AG04449 (cell line): ENCODE measurements around the gene MSL1.

ENCODE experiments used
- CTCF ChIA-PET: fragments of 350-600 bp; formaldehyde crosslinking; extraction: SDS; loops from one replicate; lab custom pipeline; 2021; ENCODE audit warnings: antibody characterized with exemption; lab: Yijun Ruan, JAX
- POLR2A ChIA-PET: fragments of 400-600, 350-600 bp; formaldehyde crosslinking; extraction: SDS; loops from one replicate; lab custom pipeline; 2020; ENCODE audit warnings: antibody characterized with exemption, inconsistent platforms; lab: Yijun Ruan, JAX
- DNase-seq: peaks from one replicate; pipeline ENCODE4 v3.0.0-alpha.2; 2010; ENCODE audit warnings: low read depth, low spot score
- H3K4me3 ChIP-seq: 2 replicates; pipeline ENCODE4 v1.5.1; 2011; ENCODE audit warnings: low read depth, mild to moderate bottlenecking, control low read depth, low read length
- TF ChIP-seq, protein P1 (sequence below): IDR thresholded peaks from one replicate; pipeline ENCODE4 v1.5.1; 2011; ENCODE audit warnings: mild to moderate bottlenecking, moderate library complexity, low read length, control low read depth, inconsistent platforms; ENCODE audit not compliant: insufficient read depth; ENCODE audit errors: missing control alignments

MSL1 gene

DNA sequence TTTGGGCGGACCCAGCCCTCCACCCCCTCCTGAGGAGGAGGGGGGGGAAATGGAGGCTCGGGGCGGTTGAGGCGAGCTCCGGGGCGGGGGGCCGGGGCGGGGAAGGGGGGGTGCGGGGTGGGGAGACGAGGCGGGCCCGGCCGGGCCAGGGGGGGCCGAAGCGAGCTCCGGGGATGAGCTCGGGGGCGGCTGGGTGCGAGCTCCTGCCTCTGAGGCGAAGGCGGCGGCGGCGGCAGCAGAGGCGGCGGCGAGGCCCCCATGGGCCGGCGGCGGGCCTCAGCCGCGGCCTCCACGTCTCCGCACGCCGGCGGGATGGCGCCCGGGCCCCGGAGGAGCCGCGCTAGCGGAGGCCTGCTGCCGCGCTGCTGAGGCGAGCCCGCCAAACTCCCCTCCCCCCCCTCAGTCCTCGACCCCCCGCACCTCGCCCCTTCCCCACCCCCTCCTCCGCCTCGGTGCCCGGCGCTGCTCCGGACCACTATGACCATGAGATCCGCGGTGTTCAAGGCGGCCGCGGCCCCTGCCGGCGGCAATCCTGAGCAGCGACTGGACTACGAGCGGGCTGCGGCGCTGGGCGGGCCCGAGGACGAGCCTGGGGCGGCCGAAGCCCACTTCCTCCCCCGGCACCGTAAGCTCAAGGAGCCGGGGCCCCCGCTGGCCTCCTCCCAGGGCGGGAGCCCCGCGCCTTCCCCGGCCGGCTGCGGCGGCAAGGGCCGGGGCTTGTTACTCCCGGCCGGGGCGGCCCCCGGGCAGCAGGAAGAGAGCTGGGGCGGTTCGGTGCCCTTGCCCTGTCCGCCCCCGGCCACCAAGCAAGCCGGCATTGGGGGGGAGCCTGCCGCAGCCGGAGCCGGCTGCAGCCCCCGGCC, 596 bp downstream of the MSL1 start:
- ChIA-PET CTCF (interaction anchor here (0.9 to 8.5 kb wide), 3 partner anchors 10 to 46 kb away, joined by 3 to 126 read pairs (median 23); no protein-coding TSS in a partner anchor), POLR2A (interaction anchor here (1.0 to 5.1 kb wide), 4 partner anchors 10 to 57 kb away, joined by 3 to 74 read pairs (median 8); partner anchors contain the start of gene NR1D1)
- TF ChIP-seq, protein P1, sequence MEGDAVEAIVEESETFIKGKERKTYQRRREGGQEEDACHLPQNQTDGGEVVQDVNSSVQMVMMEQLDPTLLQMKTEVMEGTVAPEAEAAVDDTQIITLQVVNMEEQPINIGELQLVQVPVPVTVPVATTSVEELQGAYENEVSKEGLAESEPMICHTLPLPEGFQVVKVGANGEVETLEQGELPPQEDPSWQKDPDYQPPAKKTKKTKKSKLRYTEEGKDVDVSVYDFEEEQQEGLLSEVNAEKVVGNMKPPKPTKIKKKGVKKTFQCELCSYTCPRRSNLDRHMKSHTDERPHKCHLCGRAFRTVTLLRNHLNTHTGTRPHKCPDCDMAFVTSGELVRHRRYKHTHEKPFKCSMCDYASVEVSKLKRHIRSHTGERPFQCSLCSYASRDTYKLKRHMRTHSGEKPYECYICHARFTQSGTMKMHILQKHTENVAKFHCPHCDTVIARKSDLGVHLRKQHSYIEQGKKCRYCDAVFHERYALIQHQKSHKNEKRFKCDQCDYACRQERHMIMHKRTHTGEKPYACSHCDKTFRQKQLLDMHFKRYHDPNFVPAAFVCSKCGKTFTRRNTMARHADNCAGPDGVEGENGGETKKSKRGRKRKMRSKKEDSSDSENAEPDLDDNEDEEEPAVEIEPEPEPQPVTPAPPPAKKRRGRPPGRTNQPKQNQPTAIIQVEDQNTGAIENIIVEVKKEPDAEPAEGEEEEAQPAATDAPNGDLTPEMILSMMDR: peak; percentile 54
- H3K4me3 ChIP-seq: peak overlapping the region; percentile 92
- DNase-seq: no peak

DNA sequence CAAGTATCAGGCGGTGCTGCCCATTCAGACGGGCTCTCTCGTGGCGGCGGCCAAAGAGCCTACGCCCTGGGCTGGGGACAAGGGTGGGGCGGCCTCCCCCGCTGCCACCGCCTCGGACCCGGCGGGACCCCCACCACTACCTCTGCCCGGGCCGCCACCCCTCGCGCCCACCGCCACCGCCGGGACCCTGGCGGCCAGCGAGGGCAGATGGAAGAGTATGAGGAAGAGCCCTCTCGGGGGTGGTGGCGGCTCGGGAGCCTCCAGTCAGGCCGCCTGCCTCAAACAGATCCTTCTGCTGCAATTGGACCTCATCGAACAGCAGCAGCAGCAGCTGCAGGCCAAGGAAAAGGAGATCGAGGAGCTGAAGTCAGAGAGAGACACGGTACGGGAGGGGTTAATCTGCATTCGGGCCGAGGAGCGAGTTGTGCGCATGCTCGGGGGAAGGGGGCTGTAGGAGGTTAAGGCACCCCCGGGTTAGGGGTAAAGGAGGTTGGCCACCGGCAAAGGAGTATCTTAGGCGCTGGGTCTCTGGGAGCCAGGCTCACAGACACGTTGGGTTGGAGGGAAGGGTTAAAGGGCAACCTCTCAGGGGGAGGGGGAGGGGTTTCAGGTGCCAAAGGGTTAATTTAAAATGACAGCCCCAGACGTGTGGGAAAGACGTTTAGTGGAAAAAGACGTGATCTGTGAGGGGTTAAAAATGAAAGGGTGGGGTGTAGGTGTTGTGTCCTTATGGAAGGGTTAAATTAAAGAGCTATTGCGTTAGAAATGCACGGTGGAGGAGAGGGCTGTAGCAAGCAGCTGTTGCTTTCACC, 1.4 kb downstream of the MSL1 start:
- H3K4me3 ChIP-seq: peak overlapping the region; percentile 92
- no peak for DNase-seq
- ChIA-PET POLR2A (interaction anchor here (1.2 to 5.1 kb wide), 5 partner anchors 11 to 58 kb away, joined by 3 to 74 read pairs (median 11); partner anchors contain the start of genes CASC3 and NR1D1), CTCF (interaction anchor here (0.9 to 8.5 kb wide), 9 partner anchors 11 to 108 kb away, joined by 3 to 126 read pairs (median 5); partner anchors contain the start of genes CASC3 and CSF3)
- TF ChIP-seq, protein P1: no peak

DNA sequence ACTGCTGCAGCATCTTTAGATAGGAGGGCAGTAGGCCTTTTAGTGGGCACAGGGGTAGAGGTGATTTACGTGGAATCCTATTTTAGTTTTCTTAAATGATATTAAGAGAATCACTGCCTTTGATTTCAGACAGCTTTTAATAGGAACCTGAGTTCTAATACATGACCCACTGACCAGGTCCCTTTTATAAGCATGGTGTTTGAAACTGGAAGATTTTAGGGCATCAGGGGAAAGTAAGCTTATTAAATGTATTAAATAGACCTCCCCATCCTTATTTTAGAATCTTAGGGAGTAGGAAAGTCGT, 2.0 kb downstream of the MSL1 start:
- ChIA-PET CTCF (interaction anchor here (0.9 to 8.5 kb wide), 10 partner anchors 10 to 109 kb away, joined by 3 to 126 read pairs (median 4); partner anchors contain the start of genes CASC3 and CSF3), POLR2A (interaction anchor here (1.2 to 5.1 kb wide), 4 partner anchors 11 to 28 kb away, joined by 3 to 74 read pairs (median 12); partner anchors contain the start of genes CASC3 and NR1D1)
- H3K4me3 ChIP-seq: peak overlapping the region; percentile 92
- DNase-seq: no peak
- TF ChIP-seq, protein P1: no peak

DNA sequence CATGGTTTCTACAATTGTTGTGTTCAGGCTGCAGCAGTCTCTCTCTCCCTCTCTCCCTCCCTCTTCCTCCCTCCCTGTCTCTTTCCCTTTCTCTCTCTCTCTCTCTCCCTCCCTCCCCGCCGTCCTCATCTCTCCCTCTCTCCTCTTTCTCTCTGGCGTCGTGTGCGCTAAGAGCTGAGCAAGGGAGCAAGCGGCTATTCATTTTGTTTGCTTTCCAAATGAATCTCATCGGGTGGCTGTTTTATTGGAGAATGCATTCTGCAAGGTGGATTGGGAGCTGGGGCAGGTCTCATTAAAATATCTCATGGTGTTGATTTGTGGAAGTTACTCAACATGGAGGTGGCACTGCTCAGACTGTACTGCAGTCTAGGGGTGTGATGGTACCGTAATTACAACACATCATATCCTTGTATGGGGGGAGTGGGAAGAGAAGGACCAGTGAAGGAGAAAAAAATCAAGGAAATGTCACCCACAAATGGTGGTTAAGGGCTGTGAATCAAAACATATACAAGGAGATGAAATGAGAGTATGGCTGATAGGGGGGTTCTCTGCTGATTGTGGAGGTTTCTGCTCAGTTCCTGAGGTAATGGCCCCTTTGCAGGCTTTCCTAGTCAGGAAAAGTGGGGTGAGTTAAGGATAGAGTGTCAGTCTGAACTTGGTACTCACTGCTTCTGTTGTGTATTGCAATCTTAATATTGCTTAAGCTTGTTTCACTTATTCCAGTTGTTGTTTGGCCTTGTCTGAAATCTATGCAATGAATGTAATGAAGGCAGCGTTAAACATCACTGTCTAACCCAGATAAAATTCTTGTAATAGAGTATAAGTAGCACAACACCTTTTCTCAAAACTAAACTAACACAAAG, 2.7 kb downstream of the MSL1 start:
- TF ChIP-seq, protein P1: no peak
- CTCF ChIA-PET: interaction anchor here (0.6 to 8.5 kb wide), 12 partner anchors 9 to 1546 kb away, joined by 3 to 126 read pairs (median 4); partner anchors contain the start of genes CASC3 and CSF3
- POLR2A ChIA-PET: interaction anchor here (1.2 to 5.1 kb wide), 5 partner anchors 12 to 28 kb away, joined by 3 to 74 read pairs (median 12); partner anchors contain the start of genes CASC3 and NR1D1
- DNase-seq: no peak
- peak overlapping the region; percentile 92 for H3K4me3 ChIP-seq

DNA sequence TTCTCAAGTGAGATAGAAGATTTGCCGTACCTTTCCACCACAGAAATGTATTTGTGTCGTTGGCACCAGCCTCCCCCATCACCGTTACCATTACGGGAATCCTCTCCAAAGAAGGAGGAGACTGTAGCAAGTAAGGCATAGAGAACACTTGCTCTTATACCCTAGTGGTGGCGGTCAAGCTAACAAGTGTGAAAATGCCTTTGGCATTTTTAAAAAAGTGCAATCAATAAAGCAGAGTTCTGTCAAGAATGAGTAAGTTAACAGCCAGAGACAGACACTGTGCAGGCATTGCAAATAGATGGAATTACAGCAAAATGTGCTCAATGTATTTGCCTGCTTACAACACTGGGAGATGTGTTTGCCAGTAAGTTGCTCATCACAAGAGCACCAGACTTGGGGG, 7.7 kb downstream of the MSL1 start:
- POLR2A ChIA-PET: interaction anchor here (1.1 kb wide), 1 partner anchor 10 kb away, joined by 3 read pairs; no protein-coding TSS in a partner anchor
- H3K4me3 ChIP-seq: no peak overlapping the region
- TF ChIP-seq, protein P1: no peak
- CTCF ChIA-PET: interaction anchor here (0.7 to 2.3 kb wide), 6 partner anchors 17 to 92 kb away, joined by 3 to 7 read pairs (median 4); no protein-coding TSS in a partner anchor
- no peak for DNase-seq
